Activated T-helper 17 cell treated with anti-CD3 and anti-CD28 coated beads, Interleukin-2, amount 50 U/mL, for 72 hours (primary cell): ENCODE data around the gene WDFY3. TPM values are rescaled to one million over a fixed set of nuclear protein-coding genes. Genes with fewer than 3 reads are reported as not detected.

Source experiments
- ATAC-seq: fragments of 150-1000 bp; cut with Tn5 transposase; replicated peaks from 2 replicates; pipeline ENCODE4 v1.10.0; 2021; ENCODE audit warnings: mild to moderate bottlenecking, moderate library complexity
- H3K27ac Mint-ChIP-seq: one replicate; pipeline ENCODE4 v1.8.0; 2022; ENCODE audit warnings: mixed read lengths
- H3K27me3 Mint-ChIP-seq: one replicate; pipeline ENCODE4 v1.8.0; 2022; ENCODE audit warnings: mixed read lengths
- H3K36me3 Mint-ChIP-seq: one replicate; pipeline ENCODE4 v1.8.0; 2022; ENCODE audit warnings: low read depth, mild to moderate bottlenecking, mixed read lengths
- H3K4me1 Mint-ChIP-seq: one replicate; pipeline ENCODE4 v1.8.0; 2022; ENCODE audit warnings: mixed read lengths
- H3K4me3 Mint-ChIP-seq: one replicate; pipeline ENCODE4 v1.8.0; 2022; ENCODE audit warnings: mild to moderate bottlenecking, mixed read lengths
- H3K9me3 Mint-ChIP-seq: one replicate; pipeline ENCODE4 v1.8.0; 2022; ENCODE audit warnings: mixed read lengths
- total RNA-seq, 2 donors: library from RNA; stranded (reverse); gene quantifications; one replicate each; pipeline ENCODE4 v1.2.3, GENCODE V29; 2022

Gene WDFY3
- total RNA-seq, 2 donors from 2014 or later, result 2.1 to 2.3 TPM

DNA sequence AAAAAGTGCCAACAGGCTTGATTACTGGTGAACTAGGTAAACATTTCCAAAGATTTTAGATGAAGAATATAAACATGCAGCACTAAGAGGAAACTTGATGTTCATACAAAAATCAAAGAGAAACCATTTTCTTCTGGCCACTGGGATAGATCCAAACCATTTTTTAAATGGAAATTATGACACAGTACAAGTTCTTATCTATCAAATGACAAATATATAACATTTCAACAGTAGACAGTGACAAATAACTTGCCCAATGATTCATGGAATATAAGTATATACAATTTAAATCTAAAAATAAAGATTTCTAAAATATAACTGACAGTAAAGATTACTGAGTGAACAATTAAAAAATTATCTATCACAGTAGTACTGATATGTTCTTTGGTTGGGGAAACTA lies 232.5 kb downstream of the WDFY3 start:
- Mint-ChIP-seq H3K4me1 (no peaks in the 10 kb centered on the region), H3K4me3 (no peak overlapping the region), H3K27me3 (peaks cover 3% of the 10 kb centered on the region), H3K36me3 (no peaks in the 10 kb centered on the region), H3K27ac (no peak overlapping the region), H3K9me3 (no peaks in the 10 kb centered on the region)
- no peak for ATAC-seq

DNA sequence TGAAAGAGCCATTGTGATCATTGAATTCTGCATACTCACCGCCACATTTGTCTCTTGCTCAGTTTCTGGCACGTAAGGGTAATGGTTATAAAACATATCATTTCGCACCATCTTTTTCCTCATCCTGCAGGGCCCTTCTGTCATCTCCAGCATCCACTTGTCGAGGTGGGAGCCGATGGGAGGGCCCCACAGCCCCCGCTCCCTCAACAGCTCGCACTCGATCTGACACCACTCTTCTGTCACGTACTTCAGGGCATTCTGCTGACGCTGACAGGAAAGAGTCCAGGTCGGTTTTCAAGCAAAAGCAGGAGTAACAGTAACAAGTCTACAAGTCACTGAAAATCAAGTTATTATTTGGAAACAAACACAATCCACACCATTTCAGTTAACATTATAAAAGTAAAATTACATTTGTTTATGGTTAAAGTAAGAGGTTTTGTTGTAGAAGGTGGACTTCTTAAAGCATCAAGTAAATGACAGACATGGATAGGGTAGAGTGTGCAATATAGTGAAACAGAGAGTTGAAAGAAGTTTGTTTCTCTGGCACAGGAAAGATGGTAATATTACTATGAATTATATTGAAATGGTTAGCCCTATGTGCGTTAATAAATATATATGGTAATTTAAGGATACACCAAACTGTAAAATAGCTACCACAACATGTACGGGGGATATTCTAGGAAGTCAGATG lies 233.0 kb downstream of the WDFY3 start:
- Mint-ChIP-seq H3K27ac (no peak overlapping the region), H3K9me3 (no peaks in the 10 kb centered on the region), H3K27me3 (peaks cover 3% of the 10 kb centered on the region), H3K4me1 (no peaks in the 10 kb centered on the region), H3K4me3 (no peak overlapping the region), H3K36me3 (no peaks in the 10 kb centered on the region)
- no peak for ATAC-seq

DNA sequence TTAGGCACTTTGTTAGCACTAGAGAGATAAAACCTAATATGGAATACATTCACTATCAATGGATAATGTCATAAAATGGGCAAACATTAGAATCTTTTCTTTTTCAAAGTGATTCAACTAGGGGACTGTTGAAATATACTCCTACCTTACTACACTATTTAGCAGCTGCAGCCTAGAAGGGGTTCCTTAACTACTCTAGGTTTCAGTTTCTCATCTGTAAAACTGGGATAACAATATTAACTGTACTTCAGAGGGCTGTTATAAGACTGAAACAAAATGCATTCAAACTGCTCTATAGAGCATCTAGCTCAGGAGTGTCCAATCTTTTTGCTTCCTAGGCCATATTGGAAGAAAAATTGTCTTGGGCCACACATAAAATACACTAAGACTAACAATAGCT lies 236.1 kb downstream of the WDFY3 start:
- H3K27ac Mint-ChIP-seq, result no peak overlapping the region
- H3K9me3 Mint-ChIP-seq, result no peaks in the 10 kb centered on the region
- H3K4me1 Mint-ChIP-seq, result peaks cover 5% of the 10 kb centered on the region
- no peak overlapping the region for H3K4me3 Mint-ChIP-seq
- no peaks in the 10 kb centered on the region for H3K36me3 Mint-ChIP-seq
- no peak for ATAC-seq
- peaks cover under 1% of the 10 kb centered on the region for H3K27me3 Mint-ChIP-seq

DNA sequence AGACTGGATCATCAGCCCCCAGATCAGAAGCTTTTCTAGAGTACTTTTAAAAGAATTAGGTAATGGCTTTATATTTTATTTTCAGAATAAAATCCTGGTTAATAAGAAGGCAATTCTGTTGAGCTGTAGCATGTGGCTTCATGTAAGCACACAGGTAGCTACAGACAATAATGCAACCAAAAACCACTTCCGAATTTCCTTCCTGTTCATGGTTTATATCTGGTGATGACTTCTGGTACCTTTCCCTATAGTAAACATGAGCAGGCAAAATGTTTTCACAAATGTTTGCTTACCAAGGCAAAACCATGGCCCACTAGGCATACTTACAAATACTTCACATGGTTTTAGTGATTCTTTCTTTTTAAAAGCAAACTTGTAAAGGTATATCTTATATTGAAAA lies 239.0 kb downstream of the WDFY3 start:
- H3K27me3 Mint-ChIP-seq, result no peaks in the 10 kb centered on the region
- H3K9me3 Mint-ChIP-seq, result no peaks in the 10 kb centered on the region
- no peak overlapping the region for H3K4me3 Mint-ChIP-seq
- no peak for ATAC-seq
- H3K27ac Mint-ChIP-seq, result no peak overlapping the region
- peaks cover 5% of the 10 kb centered on the region for H3K4me1 Mint-ChIP-seq
- H3K36me3 Mint-ChIP-seq, result no peaks in the 10 kb centered on the region

DNA sequence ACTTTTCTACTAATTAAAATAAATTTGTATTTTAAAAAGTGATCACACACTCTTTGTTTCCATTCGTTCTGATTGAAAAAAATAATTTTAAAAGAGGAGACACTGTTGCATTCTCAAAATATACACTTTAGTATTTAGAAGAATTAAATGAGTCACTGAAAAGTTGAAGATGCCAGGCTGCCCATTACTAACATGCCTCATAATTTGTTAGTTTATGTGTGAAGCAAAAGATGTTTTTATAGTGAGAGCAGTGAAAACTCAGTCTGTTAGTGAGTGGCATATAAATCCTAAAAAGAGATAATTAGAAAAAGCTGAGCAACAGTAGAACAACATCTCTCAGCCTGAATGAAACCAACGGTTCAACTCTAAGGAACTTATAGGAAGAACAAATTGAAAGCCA lies 240.1 kb downstream of the WDFY3 start:
- no peaks in the 10 kb centered on the region for H3K27me3 Mint-ChIP-seq

DNA sequence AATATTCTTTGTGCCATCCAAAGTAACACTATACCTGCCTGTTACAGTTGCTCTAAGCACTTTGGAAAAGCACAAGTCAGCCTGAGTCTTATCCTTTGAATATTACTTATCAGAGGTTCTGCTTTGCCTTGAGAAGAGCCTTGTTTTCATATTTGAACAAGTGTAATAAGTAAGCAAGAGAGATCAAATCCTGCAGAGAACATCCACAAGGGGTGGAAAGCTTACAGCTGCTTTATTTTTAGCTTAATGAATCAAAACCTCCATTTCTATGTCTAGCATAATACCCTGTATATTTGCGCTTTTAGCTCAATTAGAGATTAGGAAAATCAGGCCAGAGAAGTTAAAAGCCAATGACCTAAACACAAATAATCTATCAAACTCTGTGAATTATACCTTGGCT lies 243.8 kb downstream of the WDFY3 start:
- Mint-ChIP-seq H3K36me3 (no peaks in the 10 kb centered on the region), H3K4me1 (peaks cover 5% of the 10 kb centered on the region), H3K27me3 (no peaks in the 10 kb centered on the region), H3K4me3 (no peak overlapping the region), H3K9me3 (no peaks in the 10 kb centered on the region), H3K27ac (no peak overlapping the region)
- no peak for ATAC-seq

More for the DNA sequence above, 240.1 kb downstream of the WDFY3 start:
- ATAC-seq, result no peak
- Mint-ChIP-seq H3K36me3 (no peaks in the 10 kb centered on the region), H3K4me3 (no peak overlapping the region), H3K9me3 (no peaks in the 10 kb centered on the region), H3K4me1 (peaks cover 5% of the 10 kb centered on the region), H3K27ac (no peak overlapping the region)

DNA sequence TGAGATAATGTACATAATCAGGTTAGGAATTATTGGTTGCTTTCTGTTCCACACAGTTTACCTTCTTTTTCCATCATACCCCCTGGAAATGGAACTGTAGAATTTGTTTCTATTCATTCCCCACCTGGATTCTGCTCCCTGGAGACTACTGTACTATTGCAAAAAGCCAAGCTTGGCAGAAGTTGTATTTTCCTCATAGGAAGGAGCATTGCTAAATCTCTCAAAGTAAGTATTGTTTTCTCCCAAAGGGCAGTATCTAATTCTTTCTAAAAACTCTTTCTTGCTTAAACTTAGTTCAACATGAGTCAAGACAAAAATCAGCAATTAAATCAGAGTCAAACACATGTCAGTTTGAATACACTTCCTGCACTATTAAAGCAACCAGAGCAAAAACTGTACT lies 247.4 kb downstream of the WDFY3 start:
- H3K9me3 Mint-ChIP-seq, result no peaks in the 10 kb centered on the region
- no peak for ATAC-seq
- H3K4me3 Mint-ChIP-seq, result no peak overlapping the region
- H3K4me1 Mint-ChIP-seq, result no peaks in the 10 kb centered on the region
- no peak overlapping the region for H3K27ac Mint-ChIP-seq
- H3K36me3 Mint-ChIP-seq, result no peaks in the 10 kb centered on the region
- H3K27me3 Mint-ChIP-seq, result no peaks in the 10 kb centered on the region

DNA sequence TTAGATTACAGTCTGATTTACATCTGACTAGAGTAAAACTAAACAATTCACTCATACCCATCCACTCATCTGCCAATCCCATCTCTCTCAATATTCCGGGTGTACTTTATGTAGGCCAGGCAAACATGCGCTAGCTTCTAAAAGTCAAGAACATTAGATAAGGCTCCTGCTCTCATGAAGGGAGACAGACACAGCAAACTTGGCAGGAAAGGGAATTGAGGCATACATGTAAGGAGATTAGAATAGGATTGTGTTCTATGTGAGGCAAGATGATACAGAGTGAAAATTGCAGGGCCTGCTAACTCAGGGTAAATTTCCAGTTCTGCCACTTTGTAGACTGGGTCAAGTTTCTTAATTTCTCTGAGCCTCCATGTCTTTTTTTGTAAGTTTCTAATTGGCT lies 247.8 kb downstream of the WDFY3 start:
- H3K27me3 Mint-ChIP-seq, result no peaks in the 10 kb centered on the region
- no peak overlapping the region for H3K27ac Mint-ChIP-seq
- ATAC-seq, result no peak
- no peaks in the 10 kb centered on the region for H3K9me3 Mint-ChIP-seq
- no peak overlapping the region for H3K4me3 Mint-ChIP-seq
- no peaks in the 10 kb centered on the region for H3K36me3 Mint-ChIP-seq
- no peaks in the 10 kb centered on the region for H3K4me1 Mint-ChIP-seq

DNA sequence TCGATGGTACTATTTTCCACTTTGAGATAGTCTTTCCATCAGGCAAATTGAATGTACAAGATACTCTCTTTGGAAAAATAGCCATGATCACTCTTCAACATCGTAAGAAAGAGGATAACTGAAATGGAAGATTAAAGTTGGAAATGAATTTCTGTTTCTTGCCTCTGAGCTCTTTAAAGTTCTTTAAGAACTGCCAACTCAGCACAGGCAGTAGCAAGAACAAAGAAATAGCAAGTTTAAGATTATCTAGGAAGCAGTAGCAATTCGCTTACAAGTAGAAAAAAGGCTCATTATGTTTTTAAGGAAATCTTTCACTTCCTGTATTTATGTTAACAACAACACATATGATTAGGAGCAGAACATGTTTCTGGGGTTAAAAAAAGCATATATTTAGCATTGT lies 255.9 kb downstream of the WDFY3 start:
- ATAC-seq, result no peak
- Mint-ChIP-seq H3K4me1 (no peaks in the 10 kb centered on the region), H3K27ac (no peak overlapping the region), H3K27me3 (peaks cover 4% of the 10 kb centered on the region), H3K9me3 (no peaks in the 10 kb centered on the region), H3K4me3 (no peak overlapping the region), H3K36me3 (no peaks in the 10 kb centered on the region)

DNA sequence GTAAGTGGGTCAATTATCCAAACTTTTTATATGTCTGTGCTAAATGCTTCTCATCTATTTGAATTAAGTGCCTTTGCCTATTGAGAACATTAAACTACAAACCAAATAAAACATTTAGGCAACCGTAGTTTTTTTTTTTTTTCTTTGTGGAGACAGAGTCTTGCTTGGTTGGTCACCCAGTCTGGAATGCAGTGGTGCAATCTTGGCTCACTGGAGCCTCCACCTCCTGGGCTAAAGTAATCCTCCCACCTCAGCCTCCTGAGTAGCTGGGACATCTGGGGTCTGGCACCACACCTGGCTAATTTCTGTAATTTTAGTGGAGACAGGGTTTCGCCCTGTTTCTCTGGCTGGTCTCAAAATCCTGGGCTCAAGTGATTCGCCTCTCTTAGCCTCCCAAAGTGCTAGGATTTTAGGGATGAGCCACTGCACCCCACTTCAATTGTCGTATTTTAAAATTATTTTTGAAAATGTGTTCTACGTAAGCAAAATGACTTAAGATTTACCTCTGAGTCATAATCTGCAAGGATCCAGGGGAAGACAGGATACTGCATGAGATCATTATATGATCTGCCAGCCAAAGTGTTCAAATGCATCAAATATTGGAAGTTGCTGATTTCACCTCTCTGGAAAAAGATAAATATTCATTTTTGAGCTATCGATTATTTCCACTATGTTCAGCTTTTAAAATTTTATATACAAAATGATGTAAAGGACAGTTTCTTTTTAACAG lies 257.9 kb downstream of the WDFY3 start:
- peaks cover 9% of the 10 kb centered on the region for H3K27me3 Mint-ChIP-seq
- no peaks in the 10 kb centered on the region for H3K36me3 Mint-ChIP-seq
- ATAC-seq, result no peak
- H3K9me3 Mint-ChIP-seq, result no peaks in the 10 kb centered on the region
- H3K4me1 Mint-ChIP-seq, result no peaks in the 10 kb centered on the region
- no peak overlapping the region for H3K27ac Mint-ChIP-seq
- no peak overlapping the region for H3K4me3 Mint-ChIP-seq

DNA sequence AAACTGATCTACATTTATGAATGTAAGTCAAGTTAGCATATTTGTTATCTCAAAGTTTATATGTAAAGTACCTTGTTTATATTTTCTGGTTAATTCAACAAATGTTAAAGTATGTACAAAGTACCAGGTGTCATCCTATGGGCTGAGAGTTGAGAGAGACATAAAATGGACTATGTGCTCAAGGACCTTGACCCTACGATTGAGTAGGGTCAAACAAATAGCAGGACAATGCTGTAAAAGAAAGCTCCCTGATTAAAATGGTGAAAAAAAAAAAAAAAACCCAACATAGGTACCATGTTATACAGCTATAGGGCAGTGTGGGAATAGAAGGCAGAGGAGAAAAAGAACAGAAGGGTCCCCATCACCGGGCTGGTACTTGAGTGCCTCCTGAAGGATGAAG lies 260.2 kb downstream of the WDFY3 start:
- H3K4me3 Mint-ChIP-seq, result no peak overlapping the region
- no peak for ATAC-seq
- no peak overlapping the region for H3K27ac Mint-ChIP-seq
- H3K9me3 Mint-ChIP-seq, result no peaks in the 10 kb centered on the region
- H3K36me3 Mint-ChIP-seq, result no peaks in the 10 kb centered on the region
- H3K4me1 Mint-ChIP-seq, result no peaks in the 10 kb centered on the region
- peaks cover 10% of the 10 kb centered on the region for H3K27me3 Mint-ChIP-seq

DNA sequence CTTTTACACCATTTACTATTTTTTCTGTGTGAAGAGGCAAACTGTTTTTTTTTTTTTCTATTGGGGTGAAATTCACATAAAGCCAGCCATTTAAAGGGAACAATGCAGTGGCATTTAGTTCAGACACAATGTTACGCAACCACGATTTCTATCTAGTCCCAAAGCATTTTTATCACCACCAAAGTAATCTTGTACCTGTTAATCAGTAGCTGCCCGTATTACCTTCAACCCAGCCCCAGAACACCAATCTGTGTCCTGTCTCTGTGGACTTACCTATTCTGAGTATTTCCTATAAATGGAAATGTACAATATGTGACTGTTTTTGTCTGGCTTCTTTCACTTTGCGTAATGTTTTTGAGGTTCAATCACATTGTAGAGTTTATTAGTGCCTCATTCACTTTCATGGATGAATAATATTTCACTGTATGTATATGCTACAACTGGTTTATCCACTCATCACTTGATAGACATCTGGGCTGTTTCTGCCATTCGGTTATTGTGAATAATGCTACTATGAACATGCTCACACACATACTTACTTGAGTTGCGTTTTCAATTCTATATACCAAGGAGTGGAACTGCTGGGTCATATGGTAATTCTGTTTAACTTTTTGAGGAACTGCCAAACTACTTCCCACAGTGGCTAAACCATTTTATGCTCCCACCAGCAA lies 267.4 kb downstream of the WDFY3 start:
- peak; percentile 51 for ATAC-seq
- Mint-ChIP-seq H3K4me1 (no peaks in the 10 kb centered on the region), H3K36me3 (no peaks in the 10 kb centered on the region), H3K9me3 (no peaks in the 10 kb centered on the region), H3K4me3 (no peak overlapping the region), H3K27me3 (peaks cover 3% of the 10 kb centered on the region), H3K27ac (no peak overlapping the region)

DNA sequence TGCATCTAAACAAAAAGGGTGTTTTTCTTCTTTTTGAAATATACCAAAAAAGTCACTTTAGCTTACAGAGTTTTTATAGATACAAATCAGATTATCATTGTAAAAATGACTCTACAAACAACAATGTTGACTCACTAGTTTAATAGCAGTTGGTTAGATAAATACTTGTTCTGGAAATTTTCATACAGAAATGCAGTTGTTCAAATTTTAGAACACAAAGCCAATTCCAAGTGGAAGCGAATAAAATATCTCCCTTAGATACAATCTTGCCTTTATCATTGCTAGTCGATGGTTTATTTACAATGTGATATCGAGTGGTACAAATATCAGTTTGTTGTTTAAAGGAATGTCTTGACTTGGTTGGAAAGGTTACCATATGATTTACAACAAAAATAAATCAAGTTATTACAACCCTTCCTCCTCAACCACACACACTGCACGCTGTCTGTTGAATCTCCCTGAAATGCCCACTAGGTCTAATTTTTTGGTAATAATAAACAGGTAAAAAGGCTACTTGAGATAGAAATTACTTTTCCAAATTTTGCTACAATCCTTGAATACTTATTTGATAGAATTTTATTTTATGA lies 268.8 kb downstream of the WDFY3 start:
- H3K27ac Mint-ChIP-seq, result no peak overlapping the region
- H3K4me1 Mint-ChIP-seq, result no peaks in the 10 kb centered on the region
- no peaks in the 10 kb centered on the region for H3K36me3 Mint-ChIP-seq

DNA sequence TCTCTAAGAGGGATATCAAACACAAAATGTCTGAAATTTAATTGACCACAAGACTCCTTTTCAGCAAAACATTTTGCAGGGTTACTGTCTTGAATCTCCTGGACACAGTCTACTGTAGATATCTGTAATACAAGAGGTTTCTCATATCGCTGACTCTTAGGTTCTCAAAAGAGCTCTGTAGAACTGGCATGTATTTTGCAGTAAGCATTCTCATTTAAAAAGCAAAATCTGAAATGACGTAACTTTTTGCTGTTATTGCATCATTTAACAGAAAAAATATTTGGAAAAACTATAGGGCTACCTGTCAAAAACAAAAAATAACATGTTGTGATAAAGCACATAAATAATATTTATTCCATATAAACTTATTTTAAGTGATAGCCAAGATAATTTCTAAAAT lies 269.3 kb downstream of the WDFY3 start:
- no peaks in the 10 kb centered on the region for H3K36me3 Mint-ChIP-seq
- no peaks in the 10 kb centered on the region for H3K9me3 Mint-ChIP-seq
- H3K27ac Mint-ChIP-seq, result no peak overlapping the region
- no peaks in the 10 kb centered on the region for H3K27me3 Mint-ChIP-seq
- H3K4me3 Mint-ChIP-seq, result no peak overlapping the region
- no peaks in the 10 kb centered on the region for H3K4me1 Mint-ChIP-seq
- ATAC-seq, result no peak

More for the DNA sequence above, 268.8 kb downstream of the WDFY3 start:
- H3K27me3 Mint-ChIP-seq, result no peaks in the 10 kb centered on the region
- no peak for ATAC-seq
- no peaks in the 10 kb centered on the region for H3K9me3 Mint-ChIP-seq
- no peak overlapping the region for H3K4me3 Mint-ChIP-seq

DNA sequence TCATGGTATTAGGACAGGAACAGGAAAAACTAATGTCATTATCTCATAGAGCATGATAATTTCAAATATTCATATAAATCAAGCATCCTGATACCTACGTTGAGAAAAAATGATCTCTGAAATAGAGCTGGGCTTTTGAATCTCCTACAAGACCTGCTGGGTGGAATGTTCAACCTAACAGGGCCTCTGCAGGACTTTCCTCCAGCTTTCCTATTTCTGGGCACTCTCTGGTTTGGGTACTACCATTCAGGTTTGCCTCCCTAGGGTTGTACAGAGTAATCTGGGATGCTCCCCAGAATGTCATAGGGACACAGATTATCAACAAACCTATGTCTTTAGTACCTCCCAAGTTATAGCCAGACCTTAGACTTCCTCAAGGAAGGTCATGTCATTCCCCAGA lies 274.7 kb downstream of the WDFY3 start:
- Mint-ChIP-seq H3K27me3 (no peaks in the 10 kb centered on the region), H3K36me3 (no peaks in the 10 kb centered on the region), H3K9me3 (no peaks in the 10 kb centered on the region), H3K27ac (no peak overlapping the region), H3K4me1 (peaks cover 6% of the 10 kb centered on the region), H3K4me3 (no peak overlapping the region)
- ATAC-seq, result no peak
